HS-27A (cell line): ENCODE results near the gene CEBPB.

Experiments used
- DNase-seq: peaks from one replicate; pipeline ENCODE4 v3.0.0-alpha.2; 2012; ENCODE audit warnings: low read depth, missing footprints

Gene CEBPB

DNA sequence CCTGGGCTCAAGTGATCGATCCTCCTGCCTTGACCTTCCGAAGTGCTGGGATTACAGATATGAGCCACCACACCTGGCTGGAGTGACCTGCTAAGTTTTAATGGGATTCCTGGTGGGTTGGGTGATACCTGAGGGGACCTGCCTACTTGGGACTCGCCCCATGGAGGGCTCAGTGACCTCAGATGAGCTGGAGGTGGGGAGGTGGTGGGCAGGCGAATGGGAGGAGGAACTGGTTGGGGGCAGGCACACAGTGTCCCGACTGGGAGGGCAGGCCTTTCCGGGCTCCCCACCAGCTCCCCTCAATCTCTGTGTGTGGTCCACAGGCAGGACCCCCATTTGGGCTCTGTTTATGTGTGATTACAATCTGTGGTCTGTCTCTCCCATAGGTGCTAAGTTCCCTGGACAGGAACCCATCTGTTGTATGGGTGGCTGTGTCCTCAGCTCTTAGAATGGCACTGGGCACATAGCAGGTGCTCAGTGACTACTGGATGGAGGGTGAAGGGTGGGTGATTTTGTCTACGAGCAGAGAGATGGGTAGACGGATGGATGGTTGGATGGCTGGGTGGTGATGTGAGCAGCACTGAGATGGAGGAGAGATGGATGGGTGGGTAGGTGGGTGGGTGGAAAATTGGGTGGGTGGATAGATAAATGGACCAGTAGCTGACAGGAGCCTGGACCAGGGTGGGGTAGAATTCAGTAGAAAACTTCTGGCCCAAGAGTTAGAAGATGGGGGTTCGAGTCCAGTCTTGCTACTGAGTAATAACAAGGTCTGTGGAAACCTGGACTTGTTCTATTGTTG is 23.8 kb downstream of the CEBPB start:
- DNase-seq = no peak

GRCh38 chr20:50215101-50215690 is 24.6 kb downstream of the CEBPB start:
- DNase-seq = no peak

DNA sequence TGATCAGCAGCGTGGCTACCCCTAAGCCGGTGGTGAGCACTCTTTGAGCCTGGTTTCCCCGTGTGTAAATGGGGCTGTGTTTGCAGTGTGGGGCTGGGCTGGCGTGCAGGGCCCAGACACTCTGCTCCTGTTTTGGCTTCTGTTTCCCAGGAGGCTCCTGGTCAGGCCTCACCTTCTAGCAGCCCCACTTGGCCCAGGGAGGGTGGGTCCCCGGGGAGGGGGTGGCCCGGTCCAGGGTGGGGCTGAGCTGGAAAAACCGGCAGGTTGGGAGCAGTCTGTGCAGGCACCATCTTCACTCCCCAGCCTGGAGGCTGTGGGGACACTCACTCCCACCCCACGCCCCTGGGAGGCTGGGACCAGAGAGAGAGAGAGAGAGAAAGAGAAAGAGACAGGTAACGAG is 25.3 kb downstream of the CEBPB start:
- no peak for DNase-seq

- no peak for DNase-seq
These were observed 26.0 kb downstream of the CEBPB start for GRCh38 chr20:50216543-50217206.

GRCh38 chr20:50217207-50217949 is 26.7 kb downstream of the CEBPB start:
- DNase-seq = no peak

GRCh38 chr20:50218987-50219435 is 28.4 kb downstream of the CEBPB start:
- DNase-seq = no peak

- no peak for DNase-seq
These were observed 29.0 kb downstream of the CEBPB start for GRCh38 chr20:50219600-50219999.

- no peak for DNase-seq
These were observed 29.7 kb downstream of the CEBPB start for GRCh38 chr20:50220093-50220893.

GRCh38 chr20:50220894-50221365 is 30.3 kb downstream of the CEBPB start:
- no peak for DNase-seq

DNA sequence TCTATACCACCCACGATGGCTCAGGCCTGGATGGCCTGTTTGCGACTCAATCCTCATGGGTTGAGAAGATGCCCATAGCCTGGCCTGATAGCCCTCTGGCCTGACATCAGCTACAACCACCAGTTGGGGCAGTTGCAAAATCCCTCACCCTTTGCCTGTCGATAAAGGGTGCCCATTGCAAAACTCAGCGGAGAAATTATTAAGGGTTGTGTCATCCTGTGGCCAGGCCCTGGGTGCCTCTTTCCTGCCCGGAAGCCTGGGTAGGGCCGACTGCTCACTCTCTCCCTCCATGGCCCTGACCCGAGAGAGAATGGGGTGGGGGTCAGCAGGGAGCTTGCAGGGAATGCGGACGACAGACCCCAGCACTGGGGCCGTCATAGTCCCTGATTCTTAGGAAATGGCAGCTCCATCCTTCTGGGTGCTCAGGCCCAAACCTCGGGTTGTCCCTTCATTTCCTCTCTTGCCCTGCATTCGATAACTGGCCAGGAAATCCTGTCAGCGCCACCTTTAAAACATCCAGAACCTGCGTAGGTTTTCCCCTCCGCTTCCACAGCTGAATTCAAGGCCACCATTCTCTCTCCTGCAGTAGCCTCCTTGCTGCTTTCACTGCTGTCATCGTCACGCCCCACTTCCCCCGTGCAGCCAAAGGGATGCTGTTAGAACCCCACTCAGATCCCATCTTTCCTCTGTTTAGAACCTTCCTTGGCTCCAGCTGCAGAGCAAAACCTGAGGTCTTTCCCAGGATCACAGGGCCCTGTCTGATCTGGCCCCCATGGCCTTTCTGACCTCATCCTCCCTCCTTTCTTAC is 31.1 kb downstream of the CEBPB start:
- DNase-seq = peak; percentile 60

GRCh38 chr20:50222309-50223038 is 31.8 kb downstream of the CEBPB start:
- DNase-seq = no peak

- DNase-seq = no peak
These were observed 32.7 kb downstream of the CEBPB start for GRCh38 chr20:50223039-50224005.

DNA sequence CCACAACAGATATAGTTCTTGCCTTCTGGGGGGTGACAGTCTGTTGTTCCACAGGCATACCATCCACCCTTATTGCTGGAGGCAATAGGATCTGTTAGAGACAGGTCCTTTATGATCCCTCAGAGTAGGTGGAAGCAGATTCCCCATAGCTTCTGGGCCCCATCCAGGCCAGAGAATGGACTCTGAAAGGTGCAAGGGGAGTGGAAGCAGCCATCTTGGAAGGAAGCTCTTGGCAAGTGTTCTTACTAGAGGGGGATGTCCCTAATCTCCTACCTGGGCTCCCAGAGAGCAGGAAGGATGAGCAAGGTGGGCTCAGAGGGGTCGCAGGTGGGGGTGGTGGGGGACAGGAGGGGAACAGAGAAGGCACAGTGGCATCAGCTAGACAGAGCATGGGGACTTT is 33.4 kb downstream of the CEBPB start:
- DNase-seq = no peak

- DNase-seq = no peak
These were observed 34.1 kb downstream of the CEBPB start for GRCh38 chr20:50224531-50225255.

DNA sequence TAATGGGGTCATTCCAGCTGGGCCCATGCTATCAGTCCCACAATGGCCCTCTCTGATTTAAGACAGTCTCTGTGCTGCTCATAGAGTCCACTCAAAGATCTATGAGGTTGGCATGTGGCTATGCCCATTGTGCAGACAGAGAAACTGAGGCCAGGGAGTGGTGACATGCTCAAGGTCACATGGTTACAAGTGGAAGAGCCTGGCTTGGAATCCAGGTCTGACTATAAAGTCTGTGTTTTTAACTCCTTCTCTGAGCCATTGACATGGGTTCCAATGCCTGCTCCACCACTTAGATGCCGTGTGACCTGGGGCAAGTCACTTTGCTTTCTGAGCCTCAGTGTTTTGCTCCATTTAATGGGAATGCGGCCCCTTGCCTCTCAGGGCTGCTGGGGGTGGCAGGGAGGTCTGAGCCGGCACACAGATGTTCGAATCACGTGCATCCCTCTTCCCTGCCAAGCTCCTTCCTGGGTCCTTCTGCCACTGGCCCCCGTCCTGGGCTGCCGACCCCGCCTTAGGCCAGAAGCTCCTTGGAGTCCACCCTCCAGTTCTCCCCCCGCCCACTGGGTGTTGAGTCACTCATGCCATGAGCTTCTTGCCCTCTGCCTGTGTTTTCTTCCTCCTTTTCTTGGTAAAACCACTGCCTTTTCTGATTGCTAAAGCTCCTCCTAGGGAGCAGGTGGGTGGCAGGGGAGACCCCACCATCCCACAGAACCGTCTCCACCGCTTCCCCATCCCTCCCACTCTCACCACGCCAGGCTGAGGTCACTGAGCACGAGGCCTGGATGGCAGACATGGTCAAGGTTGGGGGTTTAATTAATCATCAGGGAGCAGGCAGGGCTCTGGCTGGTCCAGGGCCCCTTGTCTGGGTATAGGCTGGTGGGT is 35.7 kb downstream of the CEBPB start:
- no peak for DNase-seq

DNA sequence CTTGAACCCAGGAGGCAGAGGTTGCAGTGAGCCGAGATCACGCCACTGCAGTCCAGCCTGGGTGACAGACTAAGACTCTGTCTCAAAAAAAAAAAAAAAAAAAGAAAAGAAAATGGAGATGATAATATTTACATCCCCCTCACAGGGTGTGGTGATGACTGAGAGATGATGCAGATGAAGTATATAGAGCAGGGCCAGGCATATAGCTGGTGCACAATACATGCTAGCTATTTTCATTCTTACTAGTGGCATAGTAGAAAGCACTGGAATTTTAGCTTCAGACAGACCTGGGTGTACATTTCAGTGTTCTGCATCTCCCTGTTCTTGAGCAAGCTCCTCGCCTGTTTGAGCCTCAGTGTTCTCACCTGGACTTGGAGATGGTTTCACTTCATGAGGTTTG is 36.9 kb downstream of the CEBPB start:
- no peak for DNase-seq

DNA sequence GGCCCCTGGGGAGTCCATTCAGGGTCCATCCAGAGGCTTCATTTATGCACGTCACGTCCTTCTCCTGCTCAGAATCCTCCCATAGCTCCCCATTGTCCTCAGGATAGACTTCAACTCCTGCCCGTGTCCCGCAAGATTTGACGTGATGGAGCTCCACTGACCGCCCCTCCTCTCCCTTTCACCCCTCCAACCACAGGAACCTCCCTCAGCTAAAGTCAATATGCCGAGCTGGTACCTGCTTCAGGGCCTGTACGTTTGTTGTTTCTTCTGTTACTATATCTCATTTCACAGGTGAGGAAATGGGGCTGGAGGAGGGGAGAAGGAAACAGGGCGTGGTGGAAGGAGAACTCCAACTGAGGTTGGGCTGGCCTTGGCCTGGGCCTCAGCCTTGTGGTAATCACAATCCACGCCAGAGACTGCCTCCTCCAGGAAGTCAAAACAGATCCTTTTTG is 38.6 kb downstream of the CEBPB start:
- DNase-seq = no peak
